ENCODE measurements around the gene TMEM184C. TPM values are rescaled to one million over a fixed set of nuclear protein-coding genes. Genes with fewer than 3 reads are reported as not detected.

TMEM184C gene
- total RNA-seq, 2 experiments from 2014 or later, result 22.5 to 24.0 TPM

- Mint-ChIP-seq H3K27ac (no peak overlapping the region), H3K9me3 (no peaks in the 10 kb centered on the region), H3K27me3 (peaks cover 5% of the 10 kb centered on the region), H3K36me3 (no peaks in the 10 kb centered on the region), H3K4me3 (no peak overlapping the region), H3K4me1 (peaks cover 5% of the 10 kb centered on the region)
- POLR2A ChIA-PET, result no interaction called here
- no peak for ATAC-seq (ENCODE audit: low read depth)
- no peak for DNase-seq
Observed at GRCh38 chr4:147589586-147589985, 27.6 kb upstream of the TMEM184C start.

- Mint-ChIP-seq H3K27ac (no peak overlapping the region), H3K36me3 (no peaks in the 10 kb centered on the region), H3K27me3 (peaks cover 5% of the 10 kb centered on the region), H3K4me3 (no peak overlapping the region), H3K9me3 (no peaks in the 10 kb centered on the region), H3K4me1 (peaks cover 5% of the 10 kb centered on the region)
- ATAC-seq (ENCODE audit: low read depth) (no peak), DNase-seq (peak; percentile 42)
- POLR2A ChIA-PET, result no interaction called here
Observed at GRCh38 chr4:147590249-147590920, 26.8 kb upstream of the TMEM184C start.

- Mint-ChIP-seq H3K4me3 (no peak overlapping the region), H3K9me3 (no peaks in the 10 kb centered on the region), H3K27me3 (no peaks in the 10 kb centered on the region), H3K36me3 (no peaks in the 10 kb centered on the region), H3K27ac (no peak overlapping the region), H3K4me1 (peaks cover 5% of the 10 kb centered on the region)
- ATAC-seq (ENCODE audit: low read depth) (no peak), DNase-seq (no peak)
- POLR2A ChIA-PET, result no interaction called here
Observed at GRCh38 chr4:147591106-147591505, 26.1 kb upstream of the TMEM184C start.

- H3K36me3 Mint-ChIP-seq, result no peaks in the 10 kb centered on the region
- H3K27me3 Mint-ChIP-seq, result peaks cover 3% of the 10 kb centered on the region
- H3K4me3 Mint-ChIP-seq, result no peak overlapping the region
- H3K27ac Mint-ChIP-seq, result no peak overlapping the region
- POLR2A ChIA-PET, result no interaction called here
- no peaks in the 10 kb centered on the region for H3K9me3 Mint-ChIP-seq
- no peak for DNase-seq
- ATAC-seq (ENCODE audit: low read depth), result no peak
- peaks cover 8% of the 10 kb centered on the region for H3K4me1 Mint-ChIP-seq
Observed at GRCh38 chr4:147594107-147594506, 23.1 kb upstream of the TMEM184C start.

- Mint-ChIP-seq H3K27me3 (peaks cover 3% of the 10 kb centered on the region), H3K36me3 (no peaks in the 10 kb centered on the region), H3K27ac (no peak overlapping the region), H3K4me3 (no peak overlapping the region), H3K4me1 (peaks cover 8% of the 10 kb centered on the region), H3K9me3 (no peaks in the 10 kb centered on the region)
- ATAC-seq (ENCODE audit: low read depth), result no peak
- POLR2A ChIA-PET, result interaction anchor here (0.7 kb wide), 1 partner anchor 49 kb away, joined by 4 read pairs; no protein-coding TSS in a partner anchor
- no peak for DNase-seq
Observed at GRCh38 chr4:147594578-147594977, 22.6 kb upstream of the TMEM184C start.

- POLR2A ChIA-PET, result no interaction called here
Observed at GRCh38 chr4:147596377-147596776, 20.8 kb upstream of the TMEM184C start.

GRCh38 chr4:147596981-147597380 lies 20.2 kb upstream of the TMEM184C start:
- Mint-ChIP-seq H3K4me3 (no peak overlapping the region), H3K27me3 (peaks cover 3% of the 10 kb centered on the region), H3K36me3 (no peaks in the 10 kb centered on the region), H3K9me3 (no peaks in the 10 kb centered on the region), H3K27ac (no peak overlapping the region), H3K4me1 (peaks cover 6% of the 10 kb centered on the region)
- ATAC-seq (ENCODE audit: low read depth) (no peak), DNase-seq (no peak)
- POLR2A ChIA-PET, result no interaction called here

More at GRCh38 chr4:147596377-147596776, 20.8 kb upstream of the TMEM184C start:
- H3K9me3 Mint-ChIP-seq, result no peaks in the 10 kb centered on the region
- peak; percentile 61 for ATAC-seq (ENCODE audit: low read depth)
- peaks cover 6% of the 10 kb centered on the region for H3K4me1 Mint-ChIP-seq
- H3K36me3 Mint-ChIP-seq, result no peaks in the 10 kb centered on the region
- no peak overlapping the region for H3K4me3 Mint-ChIP-seq
- no peak overlapping the region for H3K27ac Mint-ChIP-seq
- DNase-seq, result no peak
- peaks cover 3% of the 10 kb centered on the region for H3K27me3 Mint-ChIP-seq

GRCh38 chr4:147597561-147597960 lies 19.6 kb upstream of the TMEM184C start:
- H3K27me3 Mint-ChIP-seq, result peaks cover 3% of the 10 kb centered on the region
- POLR2A ChIA-PET, result no interaction called here
- peaks cover 6% of the 10 kb centered on the region for H3K4me1 Mint-ChIP-seq
- H3K9me3 Mint-ChIP-seq, result no peaks in the 10 kb centered on the region
- no peak overlapping the region for H3K27ac Mint-ChIP-seq
- ATAC-seq (ENCODE audit: low read depth) (no peak), DNase-seq (no peak)
- H3K36me3 Mint-ChIP-seq, result no peaks in the 10 kb centered on the region
- H3K4me3 Mint-ChIP-seq, result no peak overlapping the region

- Mint-ChIP-seq H3K27ac (no peak overlapping the region), H3K4me3 (no peak overlapping the region), H3K36me3 (no peaks in the 10 kb centered on the region), H3K4me1 (peaks cover 6% of the 10 kb centered on the region), H3K9me3 (no peaks in the 10 kb centered on the region), H3K27me3 (peaks cover 3% of the 10 kb centered on the region)
- DNase-seq (no peak), ATAC-seq (ENCODE audit: low read depth) (no peak)
- POLR2A ChIA-PET, result no interaction called here
Observed at GRCh38 chr4:147599206-147599605, 18.0 kb upstream of the TMEM184C start.

- Mint-ChIP-seq H3K27ac (no peak overlapping the region), H3K4me1 (peaks cover 3% of the 10 kb centered on the region), H3K27me3 (peaks cover 3% of the 10 kb centered on the region), H3K9me3 (no peaks in the 10 kb centered on the region), H3K4me3 (no peak overlapping the region), H3K36me3 (no peaks in the 10 kb centered on the region)
- POLR2A ChIA-PET, result no interaction called here
- ATAC-seq (ENCODE audit: low read depth) (no peak), DNase-seq (no peak)
Observed at GRCh38 chr4:147599769-147600168, 17.4 kb upstream of the TMEM184C start.

- POLR2A ChIA-PET, result no interaction called here
- no peaks in the 10 kb centered on the region for H3K4me1 Mint-ChIP-seq
- H3K27ac Mint-ChIP-seq, result no peak overlapping the region
- H3K36me3 Mint-ChIP-seq, result no peaks in the 10 kb centered on the region
- H3K27me3 Mint-ChIP-seq, result peaks cover 3% of the 10 kb centered on the region
- no peak for ATAC-seq (ENCODE audit: low read depth)
- no peak overlapping the region for H3K4me3 Mint-ChIP-seq
- H3K9me3 Mint-ChIP-seq, result no peaks in the 10 kb centered on the region
- DNase-seq, result no peak
Observed at GRCh38 chr4:147605499-147605898, 11.7 kb upstream of the TMEM184C start.

GRCh38 chr4:147607471-147607870 lies 9.7 kb upstream of the TMEM184C start:
- no peak for DNase-seq
- Mint-ChIP-seq H3K27ac (no peak overlapping the region), H3K27me3 (peaks cover 5% of the 10 kb centered on the region), H3K36me3 (no peaks in the 10 kb centered on the region), H3K4me3 (no peak overlapping the region), H3K9me3 (no peaks in the 10 kb centered on the region), H3K4me1 (no peaks in the 10 kb centered on the region)
- POLR2A ChIA-PET, result no interaction called here
- no peak for ATAC-seq (ENCODE audit: low read depth)

GRCh38 chr4:147610686-147611085 lies 6.5 kb upstream of the TMEM184C start:
- Mint-ChIP-seq H3K4me3 (no peak overlapping the region), H3K4me1 (no peaks in the 10 kb centered on the region), H3K27ac (no peak overlapping the region), H3K36me3 (no peaks in the 10 kb centered on the region), H3K27me3 (peaks cover 17% of the 10 kb centered on the region), H3K9me3 (no peaks in the 10 kb centered on the region)
- ATAC-seq (ENCODE audit: low read depth), result no peak
- POLR2A ChIA-PET, result no interaction called here
- no peak for DNase-seq

- peaks cover 15% of the 10 kb centered on the region for H3K36me3 Mint-ChIP-seq
- H3K27ac Mint-ChIP-seq, result peak overlapping the region; percentile 98
- no peaks in the 10 kb centered on the region for H3K9me3 Mint-ChIP-seq
- peaks cover 20% of the 10 kb centered on the region for H3K4me1 Mint-ChIP-seq
- POLR2A ChIA-PET, result interaction anchor here (0.8 to 3.1 kb wide), 8 partner anchors 10 to 825 kb away, joined by 3 to 53 read pairs (median 4); partner anchors contain the start of genes ARHGAP10, NR3C2 and PRMT9
- peak overlapping the region; percentile 97 for H3K4me3 Mint-ChIP-seq
- no peak for DNase-seq
- ATAC-seq (ENCODE audit: low read depth), result peak; percentile 0
- peaks cover 12% of the 10 kb centered on the region for H3K27me3 Mint-ChIP-seq
Observed at GRCh38 chr4:147616849-147617172, 386 bp upstream of the TMEM184C start.
